HG02884 (cell line): ENCODE data around the gene FHOD1.

Experiments
- ATAC-seq: cut with Tn5 transposase; IDR thresholded peaks from one replicate; pipeline ENCODE4 v1.9.1; 2021; ENCODE audit warnings: mild to moderate bottlenecking, moderate library complexity; ENCODE audit not compliant: unreplicated experiment

Gene FHOD1

GRCh38 chr16:67247192-67248072 lies at the start of gene FHOD1:
Gene FHOD1, minus strand, starts transcription at chr16:67247481. Its CDS starts 71 bp downstream, at chr16:67247410.
- peak; percentile 47 for ATAC-seq

- ATAC-seq = no peak
Observed at GRCh38 chr16:67296420-67296819, 49.1 kb upstream of the FHOD1 start.

DNA sequence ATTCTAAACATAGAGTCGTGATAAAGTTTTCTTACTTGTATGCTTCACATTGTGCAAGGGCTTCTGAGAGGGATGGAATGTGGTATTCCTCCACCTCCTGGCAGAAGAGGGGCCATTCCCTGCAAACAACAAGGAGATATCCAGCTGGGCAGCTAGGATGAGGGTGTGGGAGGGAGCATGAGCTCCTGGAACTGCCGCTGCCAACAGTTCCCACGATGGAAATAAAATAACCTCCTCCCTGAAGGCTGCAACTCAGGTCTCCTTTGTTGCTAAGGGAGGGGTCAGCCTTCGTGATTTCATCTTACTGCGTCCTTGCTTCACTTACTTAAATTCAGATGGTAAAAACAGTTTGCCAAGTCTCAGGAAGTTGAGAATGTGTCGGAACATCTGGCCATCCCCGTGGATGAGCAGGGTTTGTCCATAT lies 47.7 kb upstream of the FHOD1 start:
- ATAC-seq = no peak

- ATAC-seq = no peak
Observed at GRCh38 chr16:67294171-67294757, 47.0 kb upstream of the FHOD1 start.

DNA sequence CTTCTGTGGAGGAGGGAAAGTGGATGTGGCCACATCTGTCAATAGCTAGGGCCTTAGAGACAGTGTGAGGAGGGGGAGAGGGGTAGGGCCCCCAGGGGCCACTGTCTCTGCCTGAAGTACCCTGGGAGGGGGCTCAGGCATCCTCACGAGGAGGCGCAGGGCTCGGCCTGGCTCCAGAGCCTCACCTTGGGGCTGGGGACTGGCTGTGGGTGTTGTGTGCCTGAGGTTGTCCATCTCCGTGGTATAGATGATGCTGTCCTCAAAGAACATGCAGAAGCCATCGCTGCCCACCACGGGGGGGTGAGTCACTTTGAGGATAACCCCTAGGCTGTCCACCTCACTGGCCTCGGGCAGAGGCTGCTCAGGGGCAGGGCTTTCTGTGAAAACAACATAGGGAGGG lies 44.2 kb upstream of the FHOD1 start:
- ATAC-seq = no peak

- ATAC-seq = no peak
Observed at GRCh38 chr16:67287960-67288359, 40.7 kb upstream of the FHOD1 start.

GRCh38 chr16:67286441-67287235 lies 39.4 kb upstream of the FHOD1 start:
- ATAC-seq = no peak

DNA sequence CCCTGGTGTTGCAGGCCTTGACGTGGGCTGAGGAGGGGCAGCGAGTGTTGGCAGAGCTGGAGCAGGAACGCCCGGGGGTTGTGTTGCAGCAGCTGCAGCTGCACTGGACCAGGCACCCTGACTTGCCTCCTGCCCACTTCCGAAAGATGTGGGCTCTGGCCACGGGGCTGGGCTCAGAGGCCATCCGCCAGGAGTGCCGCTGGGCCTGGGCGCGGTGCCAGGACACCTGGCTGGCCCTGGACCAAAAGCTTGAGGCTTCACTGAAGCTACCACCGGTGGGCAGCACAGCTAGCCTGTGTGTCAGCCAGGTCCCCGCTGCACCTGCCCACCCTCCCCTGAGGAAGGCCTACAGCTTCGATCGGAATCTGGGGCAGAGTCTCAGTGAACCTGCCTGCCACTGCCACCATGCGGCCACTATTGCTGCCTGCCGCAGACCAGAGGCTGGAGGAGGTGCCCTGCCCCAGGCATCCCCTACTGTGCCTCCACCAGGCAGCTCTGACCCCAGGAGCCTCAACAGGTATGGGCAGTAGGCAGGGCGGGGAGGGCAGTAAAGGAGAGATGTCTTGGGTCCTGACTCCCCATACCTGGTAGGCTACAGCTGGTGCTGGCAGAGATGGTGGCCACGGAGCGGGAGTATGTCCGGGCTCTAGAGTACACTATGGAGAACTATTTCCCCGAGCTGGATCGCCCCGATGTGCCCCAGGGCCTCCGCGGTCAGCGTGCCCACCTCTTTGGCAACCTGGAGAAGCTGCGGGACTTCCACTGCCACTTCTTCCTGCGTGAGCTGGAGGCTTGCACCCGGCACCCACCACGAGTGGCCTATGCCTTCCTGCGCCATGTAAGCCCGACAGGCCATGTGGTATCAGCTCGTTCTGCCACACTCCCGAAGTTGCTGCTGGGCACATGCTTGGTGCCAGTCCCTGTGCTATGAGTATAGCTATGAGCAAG lies 37.7 kb upstream of the FHOD1 start:
- ATAC-seq = no peak

DNA sequence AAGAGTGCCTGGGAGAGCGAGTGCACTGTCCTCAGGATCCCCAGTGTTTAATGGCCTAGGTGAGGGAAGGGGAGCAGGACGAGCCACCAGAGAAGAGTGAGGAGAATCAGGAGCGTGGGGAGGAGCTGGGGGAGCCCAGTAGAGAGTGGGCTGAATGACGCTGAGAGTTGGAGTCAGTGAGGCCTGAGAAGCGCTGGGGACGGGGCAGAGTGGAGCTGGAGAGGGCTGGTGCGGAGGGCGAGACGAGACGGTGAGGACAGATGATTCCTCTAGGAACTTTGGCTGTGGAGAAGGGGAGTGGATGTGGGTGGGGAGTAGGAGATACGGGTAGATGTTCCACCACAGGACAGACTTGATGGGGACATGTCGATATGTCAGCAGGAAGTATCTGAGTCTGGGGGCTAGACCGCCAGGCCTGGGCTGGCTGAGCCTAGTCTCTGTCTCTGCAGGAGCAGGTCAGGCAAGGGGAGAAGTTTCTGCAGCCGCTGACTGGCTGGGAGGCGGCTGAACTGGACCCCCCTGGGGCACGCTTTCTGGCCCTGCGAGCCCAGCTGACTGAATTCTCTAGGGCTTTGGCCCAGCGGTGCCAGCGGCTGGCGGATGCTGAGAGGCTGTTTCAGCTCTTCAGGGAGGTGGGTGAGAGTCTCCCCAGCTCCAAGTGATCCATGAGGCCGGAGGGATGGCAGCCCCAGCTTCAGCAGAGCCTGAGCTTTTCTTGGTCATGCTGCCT lies 36.7 kb upstream of the FHOD1 start:
- no peak for ATAC-seq

GRCh38 chr16:67283039-67283825 lies 36.0 kb upstream of the FHOD1 start:
- no peak for ATAC-seq

DNA sequence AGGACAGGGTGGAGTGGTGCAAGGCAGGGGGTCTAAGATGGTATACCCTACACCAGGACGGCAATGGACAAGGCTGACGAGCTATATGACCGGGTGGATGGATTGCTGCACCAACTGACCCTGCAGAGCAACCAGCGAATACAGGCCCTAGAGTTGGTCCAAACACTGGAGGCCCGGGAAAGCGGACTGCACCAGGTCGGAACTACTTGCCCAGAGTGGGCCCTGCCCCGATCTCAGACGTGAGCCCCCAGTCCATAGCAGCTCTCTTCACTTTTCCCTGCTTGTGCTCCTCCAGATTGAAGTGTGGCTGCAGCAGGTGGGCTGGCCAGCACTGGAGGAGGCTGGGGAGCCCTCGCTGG lies 35.1 kb upstream of the FHOD1 start:
- ATAC-seq = no peak

DNA sequence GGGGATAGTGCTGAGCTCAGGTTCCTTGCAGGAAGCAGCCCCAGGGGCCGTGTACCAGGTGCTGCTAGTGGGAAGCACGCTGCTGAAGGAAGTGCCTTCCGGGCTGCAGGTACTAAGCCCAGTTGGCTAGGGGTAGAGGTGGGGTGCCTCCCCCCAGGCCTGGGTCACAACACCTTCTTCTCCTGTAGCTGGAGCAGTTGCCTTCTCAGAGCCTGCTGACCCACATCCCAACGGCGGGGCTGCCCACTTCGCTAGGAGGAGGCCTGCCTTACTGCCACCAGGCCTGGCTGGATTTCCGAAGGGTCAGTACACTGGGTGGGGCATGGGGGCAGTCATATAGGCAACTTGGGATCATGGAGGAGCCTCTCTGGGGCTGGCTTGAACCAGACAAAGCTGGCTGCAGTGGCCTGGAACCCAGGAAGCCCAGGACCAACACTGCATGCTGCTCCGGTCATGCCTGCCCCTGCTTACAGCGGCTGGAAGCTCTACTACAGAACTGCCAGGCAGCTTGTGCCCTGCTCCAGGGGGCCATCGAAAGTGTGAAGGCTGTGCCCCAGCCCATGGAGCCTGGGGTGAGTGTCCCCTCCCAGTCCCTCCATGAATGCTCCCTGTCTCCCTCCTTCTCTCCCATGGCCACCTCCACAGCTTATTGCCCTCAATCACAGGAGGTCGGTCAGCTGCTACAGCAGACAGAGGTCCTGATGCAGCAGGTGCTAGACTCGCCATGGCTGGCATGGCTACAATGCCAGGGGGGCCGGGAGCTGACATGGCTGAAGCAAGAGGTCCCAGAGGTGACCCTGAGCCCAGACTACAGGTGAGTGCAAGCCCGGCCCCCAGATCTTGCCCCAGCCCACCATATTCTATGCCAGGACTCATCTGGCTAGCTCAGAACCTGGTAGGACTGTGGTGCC lies 34.5 kb upstream of the FHOD1 start:
- no peak for ATAC-seq

GRCh38 chr16:67280090-67281015 lies 33.1 kb upstream of the FHOD1 start:
- ATAC-seq = no peak

DNA sequence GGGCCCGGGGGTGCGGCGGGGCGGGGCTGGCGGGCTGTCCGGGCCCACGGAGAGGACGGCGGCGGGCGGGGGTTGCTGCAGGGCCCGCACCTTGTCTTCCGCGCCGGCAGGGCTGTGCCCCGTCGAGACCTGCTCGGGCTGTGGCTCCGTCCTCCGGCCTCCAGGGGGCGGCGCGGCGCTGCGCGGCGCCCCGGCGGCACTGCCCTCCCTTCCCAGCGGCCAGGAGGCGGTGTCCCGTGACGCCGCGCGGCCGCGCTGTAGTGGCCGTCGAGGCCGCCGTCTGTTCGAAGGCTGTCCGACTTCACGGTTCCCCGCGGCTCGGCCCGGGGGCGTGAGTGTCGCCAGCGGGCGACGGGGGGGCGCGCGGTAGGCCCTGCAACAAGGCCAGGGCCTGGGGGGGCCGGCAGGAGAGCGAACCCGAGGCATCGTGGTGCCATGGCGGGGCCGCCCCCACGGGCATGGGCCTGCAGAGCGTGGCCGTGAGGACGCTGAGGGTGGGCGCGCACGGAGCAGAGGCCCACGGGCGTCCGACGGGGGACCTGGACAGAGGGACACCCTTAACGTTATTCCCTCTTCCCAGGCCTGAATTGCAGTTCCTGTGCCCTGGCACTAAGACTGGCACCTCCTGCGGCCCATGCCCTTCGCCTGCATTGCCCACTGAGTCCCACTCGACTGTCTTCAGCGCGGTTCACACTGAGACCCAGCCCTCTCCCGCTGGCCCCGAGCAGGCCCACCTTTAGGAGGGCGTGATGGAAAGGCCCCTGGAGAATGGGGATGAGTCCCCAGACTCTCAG lies 32.2 kb upstream of the FHOD1 start, which contains the start of gene PLEKHG4:
TSS of gene PLEKHG4 (plus strand) at position 237 of the 794 bp plus-strand sequence. CDS start at position 750, 513 bp downstream.
- ATAC-seq = peak; percentile 72

DNA sequence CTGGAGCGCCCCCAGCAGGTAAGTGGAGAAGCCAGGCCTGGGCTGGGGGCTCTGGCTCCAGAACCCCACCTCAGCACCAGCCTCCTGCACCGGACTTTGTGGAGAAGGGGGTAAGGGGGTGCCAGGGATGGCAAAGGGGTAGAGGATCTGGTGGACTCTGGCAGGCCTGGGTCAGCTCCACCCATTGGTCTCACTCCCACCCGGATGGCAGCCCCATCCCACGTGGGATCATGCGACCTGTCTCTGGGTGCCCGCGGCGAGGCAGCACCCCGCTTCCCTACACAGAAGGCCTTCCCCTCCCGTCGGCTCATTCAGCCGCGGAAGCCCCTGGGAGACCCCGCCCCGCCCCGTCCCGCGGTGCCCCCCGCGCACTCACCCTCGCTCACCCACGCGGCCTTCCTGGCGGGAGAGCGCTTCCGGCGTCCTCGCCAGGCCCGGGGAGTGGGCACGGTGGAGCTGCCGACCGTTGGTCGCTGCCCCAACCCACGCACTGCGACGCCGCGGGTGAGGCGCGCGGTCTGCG lies 31.6 kb upstream of the FHOD1 start:
- peak; percentile 20 for ATAC-seq
